HG02763 (cell line): ENCODE measurements around the gene PLXNA2.

ENCODE experiments used
- ATAC-seq: cut with Tn5 transposase; IDR thresholded peaks from one replicate; pipeline ENCODE4 v1.9.1; 2021; ENCODE audit warnings: mild to moderate bottlenecking, moderate library complexity; ENCODE audit not compliant: unreplicated experiment

PLXNA2 gene

DNA sequence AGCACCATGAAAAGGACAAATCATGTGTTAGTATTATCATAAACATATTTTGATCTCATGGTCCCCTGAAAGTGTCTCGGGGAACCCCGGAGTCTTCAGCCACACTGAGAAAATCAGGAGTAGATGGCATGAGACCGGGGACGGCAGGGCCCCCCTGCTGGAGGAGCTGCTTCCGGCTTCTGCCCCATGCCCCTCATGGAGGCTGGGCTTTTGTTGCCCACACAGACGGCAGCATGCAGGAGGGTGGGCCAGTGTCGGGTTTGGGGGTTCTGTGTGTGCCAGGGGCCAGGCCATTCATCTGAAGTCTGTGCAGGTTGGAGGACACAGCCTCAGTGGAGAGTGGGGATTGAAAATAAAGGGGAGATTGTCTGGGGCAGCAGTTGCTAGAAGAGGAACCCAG is 258.2 kb downstream of the PLXNA2 start:
- ATAC-seq = no peak

DNA sequence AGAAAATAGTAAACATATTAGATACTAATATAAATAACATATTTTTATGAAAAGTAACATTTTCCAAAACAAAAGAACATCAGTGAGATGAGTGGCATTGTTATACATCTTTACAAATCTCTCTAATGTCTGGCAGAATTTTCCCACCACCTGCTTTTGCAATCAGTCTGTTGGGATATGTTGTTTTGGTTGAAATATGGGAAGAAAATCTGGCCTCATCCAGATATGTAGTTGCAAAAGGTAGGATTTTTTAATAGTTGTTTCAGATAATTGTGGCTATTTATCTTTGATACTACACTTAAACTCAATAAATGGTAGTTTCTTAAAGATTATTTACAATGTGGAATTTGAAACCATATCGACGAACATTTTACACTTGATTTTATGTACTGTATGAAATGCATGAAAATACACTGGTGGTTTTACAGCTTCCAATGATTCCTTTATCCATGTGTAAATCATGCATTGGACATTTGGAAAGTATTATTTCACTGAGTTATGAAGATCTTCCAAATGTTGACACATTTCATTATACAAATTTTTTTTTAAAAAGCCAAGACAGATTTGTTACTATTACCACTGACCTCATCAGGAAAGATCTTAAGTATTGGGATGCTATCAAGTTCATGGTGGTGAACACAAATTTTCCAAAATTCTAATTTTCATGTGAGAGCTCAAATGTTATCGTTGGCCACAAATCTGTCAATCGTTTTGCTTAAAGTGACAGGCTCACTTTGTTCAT is 259.2 kb downstream of the PLXNA2 start:
- ATAC-seq = no peak

DNA sequence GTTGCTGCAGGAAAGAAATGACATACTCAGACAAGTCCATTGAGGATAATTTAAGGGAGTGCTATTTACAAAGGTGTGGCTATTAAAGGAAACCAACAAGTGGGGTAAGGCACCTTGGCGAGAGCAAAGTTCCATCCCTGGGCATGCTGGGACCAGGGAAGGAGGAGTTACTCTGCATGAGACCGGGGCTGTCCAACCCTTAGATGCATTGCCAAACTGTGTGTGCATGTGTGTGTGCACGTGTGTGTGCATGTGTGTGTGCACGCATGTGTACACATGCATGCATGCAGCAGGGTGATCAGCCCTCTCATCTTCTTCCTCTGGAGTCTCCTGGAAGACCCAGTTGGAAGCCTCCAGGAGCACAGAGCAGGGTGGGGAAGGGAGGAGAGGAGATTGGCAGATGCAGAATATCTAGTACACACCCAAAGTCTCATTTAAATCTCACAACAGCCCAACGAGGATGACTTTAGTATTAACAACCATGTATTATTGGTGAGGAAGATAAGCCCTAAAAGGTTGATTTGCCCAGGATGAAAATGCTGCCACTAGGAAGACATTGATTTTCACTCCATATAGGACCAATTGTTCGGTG is 261.0 kb downstream of the PLXNA2 start:
- no peak for ATAC-seq

DNA sequence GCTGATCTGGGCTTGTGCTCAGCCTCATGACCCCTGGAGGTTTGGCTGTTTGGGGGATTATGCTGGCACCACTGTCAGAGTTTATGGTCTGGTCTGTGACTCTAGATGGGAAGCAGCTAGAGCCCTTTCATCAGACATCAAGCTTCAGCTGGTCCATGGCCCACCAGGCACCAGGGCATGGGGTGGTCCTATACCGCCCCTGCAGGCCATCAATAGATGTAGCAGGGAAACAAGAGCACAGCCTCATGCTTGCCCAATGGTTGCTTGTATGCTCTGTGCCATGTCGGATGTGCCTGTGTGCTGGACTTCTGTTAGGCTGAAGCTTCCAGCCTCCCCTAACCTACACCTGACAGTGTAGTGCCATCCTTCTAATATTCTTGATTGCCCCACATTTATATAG is 262.2 kb downstream of the PLXNA2 start:
- ATAC-seq = no peak

DNA sequence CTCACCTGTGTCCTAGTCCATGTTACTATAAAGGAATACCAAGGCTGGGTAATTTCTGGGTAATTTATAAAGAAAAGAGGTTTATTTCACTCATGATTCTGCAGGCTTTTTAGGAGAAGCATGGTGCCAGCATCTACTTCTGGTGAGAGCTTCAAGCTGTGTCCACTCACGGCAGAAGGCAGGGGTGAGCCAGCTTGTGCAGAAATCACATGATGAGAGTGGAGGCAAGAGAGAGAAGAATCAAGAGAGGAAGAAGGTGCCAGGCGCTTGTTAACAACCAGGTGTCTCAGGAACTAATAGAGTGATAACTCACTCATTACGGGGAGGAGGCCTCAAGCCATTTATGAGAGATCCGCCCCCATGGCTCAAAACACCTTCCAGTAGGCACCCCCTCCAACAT is 265.7 kb downstream of the PLXNA2 start:
- ATAC-seq = no peak

DNA sequence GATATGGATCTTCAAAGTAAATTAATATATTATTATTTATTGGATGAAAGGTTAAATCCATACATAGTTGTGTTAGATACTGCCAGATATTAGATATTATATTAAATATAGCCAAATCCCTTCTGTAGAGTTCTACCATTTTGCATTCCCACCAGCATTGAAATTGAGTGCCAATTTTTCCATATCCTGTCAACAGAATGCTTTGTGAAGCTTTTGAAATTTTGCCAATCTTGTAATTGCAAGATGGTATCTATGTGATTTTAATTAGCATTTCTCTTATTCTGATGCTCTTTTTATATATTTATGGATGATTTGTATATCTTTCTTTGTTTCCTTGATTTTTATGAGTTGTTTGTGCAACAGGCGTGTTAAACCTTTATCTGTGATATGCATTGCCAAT is 266.3 kb downstream of the PLXNA2 start:
- no peak for ATAC-seq

DNA sequence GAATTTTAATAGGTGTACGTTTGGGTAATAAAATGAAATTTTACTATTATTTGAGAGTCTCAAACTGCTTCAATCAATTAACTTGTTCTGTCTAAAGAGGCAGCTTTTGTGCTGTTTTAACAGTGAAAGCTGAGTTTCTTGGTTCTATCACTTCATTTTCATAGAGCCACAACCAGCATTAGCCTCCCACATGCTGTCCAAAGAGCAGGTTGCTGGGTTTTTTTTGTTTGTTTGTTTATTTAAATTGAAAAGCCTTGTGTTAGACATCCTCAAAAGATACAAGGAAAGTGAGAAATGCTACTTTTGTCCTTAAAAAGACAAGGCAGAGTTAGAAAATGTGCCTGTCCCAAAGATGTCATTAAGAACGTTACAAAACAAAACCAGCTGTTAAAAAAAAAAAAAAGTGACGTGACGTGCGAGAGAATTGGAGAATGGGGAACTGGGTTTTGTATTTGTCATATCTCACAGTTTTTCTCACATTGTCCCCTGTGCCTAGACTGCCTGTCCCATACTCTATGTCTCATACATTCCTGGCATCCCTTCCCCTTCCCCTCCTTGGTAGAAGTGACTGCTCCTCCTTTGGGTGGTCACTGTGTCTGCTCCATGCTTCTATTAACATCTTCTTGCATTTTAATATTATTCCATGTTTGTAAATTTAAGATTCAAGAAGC is 270.2 kb downstream of the PLXNA2 start:
- ATAC-seq = no peak

DNA sequence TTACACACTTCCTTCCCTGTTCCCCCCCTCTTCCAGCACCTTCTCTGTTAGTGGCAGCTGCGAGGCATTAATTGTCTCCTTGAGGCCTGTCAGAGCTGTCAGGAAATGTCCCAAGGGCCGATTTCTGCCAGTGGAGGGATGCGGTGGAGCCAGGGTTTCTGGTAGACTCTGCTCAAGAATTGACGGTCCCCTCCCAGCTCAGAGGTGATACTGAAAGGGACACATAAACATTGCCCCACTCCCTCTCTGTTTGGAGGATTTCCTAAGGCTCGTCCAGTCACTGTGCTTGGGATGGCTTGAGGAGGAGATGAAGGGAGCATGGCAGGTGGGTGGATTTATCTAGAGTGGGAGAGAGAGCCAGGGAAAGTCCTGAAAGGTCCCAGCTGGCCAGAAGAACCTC is 271.8 kb downstream of the PLXNA2 start:
- ATAC-seq = no peak
